GM06990 (cell line): ENCODE results near the gene ZNF618.

Experiments used
- DNase-seq: peaks from one replicate; pipeline ENCODE4 v3.0.0-alpha.2; 2011; ENCODE audit not compliant: insufficient read length; ENCODE audit errors: extremely low read depth
- H3K27me3 ChIP-seq: replicated peaks from 2 replicates; pipeline ENCODE4 v1.6.0; 2011; ENCODE audit warnings: low read length; ENCODE audit not compliant: control insufficient read depth, insufficient read depth
- H3K36me3 ChIP-seq: 2 replicates; pipeline ENCODE4 v1.5.1; 2011; ENCODE audit warnings: low read length; ENCODE audit not compliant: control insufficient read depth, insufficient read depth
- H3K4me3 ChIP-seq: replicated peaks from 2 replicates; pipeline ENCODE4 v1.5.1; 2011; ENCODE audit warnings: low read depth, mild to moderate bottlenecking, control low read depth, low read length
- CTCF ChIP-seq: IDR thresholded peaks from 2 replicates; pipeline ENCODE4 v1.5.1; 2011; ENCODE audit warnings: low read length, control low read depth, mild to moderate bottlenecking, inconsistent platforms; ENCODE audit not compliant: insufficient read depth, poor library complexity, severe bottlenecking

Gene ZNF618

GRCh38 chr9:113934167-113934828, 58.2 kb downstream of the ZNF618 start:
- TF ChIP-seq CTCF: peak; percentile 8
- Histone ChIP-seq H3K4me3 (no peak overlapping the region), H3K27me3 (no peaks in the 10 kb centered on the region), H3K36me3 (no peaks in the 10 kb centered on the region)
- DNase-seq: no peak

- TF ChIP-seq CTCF: no peak
- H3K4me3 ChIP-seq: no peak overlapping the region
- H3K36me3 ChIP-seq: no peaks in the 10 kb centered on the region
- no peaks in the 10 kb centered on the region for H3K27me3 ChIP-seq
- no peak for DNase-seq
These were observed 58.9 kb downstream of the ZNF618 start for GRCh38 chr9:113934829-113935676.

- Histone ChIP-seq H3K4me3 (no peak overlapping the region), H3K27me3 (no peaks in the 10 kb centered on the region), H3K36me3 (no peaks in the 10 kb centered on the region)
- no peak for TF ChIP-seq CTCF
- DNase-seq: no peak
These were observed 59.7 kb downstream of the ZNF618 start for GRCh38 chr9:113935677-113936380.

- TF ChIP-seq CTCF: no peak
- DNase-seq: no peak
- peaks cover 1% of the 10 kb centered on the region for H3K27me3 ChIP-seq
- no peaks in the 10 kb centered on the region for H3K36me3 ChIP-seq
- no peak overlapping the region for H3K4me3 ChIP-seq
These were observed 64.0 kb downstream of the ZNF618 start for GRCh38 chr9:113940077-113940476.

- H3K4me3 ChIP-seq: no peak overlapping the region
- DNase-seq: no peak
- H3K36me3 ChIP-seq: no peaks in the 10 kb centered on the region
- peaks cover 1% of the 10 kb centered on the region for H3K27me3 ChIP-seq
- no peak for TF ChIP-seq CTCF
These were observed 64.9 kb downstream of the ZNF618 start for GRCh38 chr9:113941056-113941455.
